ENCODE measurements around the gene RPS24. TPM values are rescaled to one million over a fixed set of nuclear protein-coding genes. Genes with fewer than 3 reads are reported as not detected.

RPS24 gene
- total RNA-seq, 2 donors from 2014 or later, result 1,428 to 1,609 TPM

- H3K27ac ChIP-seq, result no peak overlapping the region
- 90 to 91% methylated on average over 5 to 6 of the region's 6 CpGs for WGBS, 2 donors
- no peaks in the 10 kb centered on the region for H3K27me3 ChIP-seq
- no peaks in the 10 kb centered on the region for H3K4me1 ChIP-seq
- no peaks in the 10 kb centered on the region for H3K36me3 ChIP-seq (replicated peaks in 1 of 2; ENCODE audit: insufficient read depth in 1 of 2, low read depth in 2 of 2)
- H3K9me3 ChIP-seq, result no peaks in the 10 kb centered on the region
- no peak overlapping the region for H3K4me3 ChIP-seq
- no peak for TF ChIP-seq POLR2A (IDR thresholded peaks at IDR 0.05)
- no peak for TF ChIP-seq CTCF (IDR thresholded peaks at IDR 0.05)
- DNase-seq, result no peak
- intact Hi-C loops (cut with DNase I), result no loop called here
- ATAC-seq, result no peak
Observed at GRCh38 chr10:78079411-78079810, 45.7 kb downstream of the RPS24 start.

- H3K4me3 ChIP-seq, result no peak overlapping the region
- 41 to 57% methylated on average over 3 of the region's 3 CpGs for WGBS, 2 donors
- DNase-seq (no peak), ATAC-seq (no peak)
- TF ChIP-seq CTCF (IDR thresholded peaks at IDR 0.05), result no peak
- no peak for TF ChIP-seq POLR2A (IDR thresholded peaks at IDR 0.05)
- no peaks in the 10 kb centered on the region for H3K27me3 ChIP-seq
- intact Hi-C loops (cut with DNase I), result no loop called here
- H3K4me1 ChIP-seq, result no peaks in the 10 kb centered on the region
- no peak overlapping the region for H3K27ac ChIP-seq
- H3K36me3 ChIP-seq (replicated peaks in 1 of 2; ENCODE audit: insufficient read depth in 1 of 2, low read depth in 2 of 2), result no peaks in the 10 kb centered on the region
- no peaks in the 10 kb centered on the region for H3K9me3 ChIP-seq
Observed at GRCh38 chr10:78081292-78081691, 47.6 kb downstream of the RPS24 start.

DNA sequence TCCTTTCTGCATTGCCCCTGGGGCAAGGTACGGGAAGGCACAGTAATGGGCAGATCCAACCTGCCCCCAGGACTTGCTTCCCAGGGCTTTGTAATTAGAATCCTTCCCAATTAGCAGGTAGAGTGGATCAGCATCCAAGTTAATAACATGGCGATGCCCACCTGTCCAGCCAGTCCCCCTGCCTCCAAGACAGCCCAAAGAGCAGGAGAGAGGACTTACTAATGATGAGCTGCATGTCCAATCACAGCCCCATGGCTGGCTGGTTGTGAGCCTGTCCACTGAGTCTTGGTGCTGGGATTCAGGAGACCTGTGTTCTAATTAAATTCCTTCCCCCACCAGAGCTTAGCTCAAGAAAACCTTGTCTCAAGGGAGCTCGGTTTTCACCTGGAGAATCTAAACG lies 49.0 kb downstream of the RPS24 start:
- WGBS, 2 donors, result 69 to 82% methylated on average over 4 of the region's 4 CpGs
- Histone ChIP-seq H3K4me3 (no peak overlapping the region), H3K4me1 (no peaks in the 10 kb centered on the region), H3K27ac (no peak overlapping the region), H3K9me3 (no peaks in the 10 kb centered on the region), H3K27me3 (no peaks in the 10 kb centered on the region), H3K36me3 (replicated peaks in 1 of 2; ENCODE audit: insufficient read depth in 1 of 2, low read depth in 2 of 2) (no peaks in the 10 kb centered on the region)
- no peak for TF ChIP-seq POLR2A (IDR thresholded peaks at IDR 0.05)
- no peak for TF ChIP-seq CTCF (IDR thresholded peaks at IDR 0.05)
- DNase-seq (no peak), ATAC-seq (no peak)
- intact Hi-C loops (cut with DNase I), result no loop called here

Other genes with a start within 250 kb of the RPS24 start
- gene DLG5, start 107.1 kb upstream of the RPS24 start, total RNA-seq, result 10 to 100 TPM; 22.6 to 35.6 TPM
- gene POLR3A, start 4.3 kb upstream of the RPS24 start, total RNA-seq, result 10 to 100 TPM in 1 of 2 donors, 1 to 10 TPM in 1; 7.9 to 10.4 TPM

Data from body of pancreas (tissue), 4 donors.